Gastroesophageal sphincter (tissue), 3 donors: ENCODE data around the gene IRF1.

ENCODE experiments used
- CTCF ChIP-seq, 4 experiments: fragments of 200-600 bp in 2 of 4; fragments of 450-650 bp in 2 of 4; sonication (generic) in 1 of 4; IDR thresholded peaks; one replicate each; pipeline ENCODE4 v1.5.1; 2017 to 2019; ENCODE audit warnings: antibody characterized with exemption in 4 of 4, mild to moderate bottlenecking in 2 of 4, moderate library complexity in 2 of 4
- EP300 ChIP-seq: sonication (generic); formaldehyde crosslinking; IDR thresholded peaks from one replicate; pipeline ENCODE4 v1.6.1; 2017; ENCODE audit warnings: antibody characterized with exemption, mild to moderate bottlenecking
- POLR2A ChIP-seq, 2 donors: fragments of 450-650 bp; IDR thresholded peaks; one replicate each; pipeline ENCODE4 v1.6.1; 2017; ENCODE audit warnings: antibody characterized with exemption in 2 of 2, mild to moderate bottlenecking in 2 of 2, moderate library complexity in 1 of 2
- POLR2AphosphoS5 ChIP-seq: sonication (generic); formaldehyde crosslinking; IDR thresholded peaks from one replicate; pipeline ENCODE4 v1.6.1; 2017; ENCODE audit warnings: antibody characterized with exemption

- TF ChIP-seq POLR2A (IDR thresholded peaks at IDR 0.05) (no peak), CTCF (IDR thresholded peaks at IDR 0.05) (peak in 1 of 4 experiments; percentile 46), EP300 (no peak), POLR2AphosphoS5 (no peak)
Measured at GRCh38 chr5:132464156-132464939, 26.2 kb downstream of the IRF1 start.
